Esophagus squamous epithelium (tissue), 4 donors: Measurements from ENCODE around the gene ADARB2.

Source experiments
- CTCF ChIP-seq, 6 experiments: fragments of 450-650 bp in 4 of 6; fragments of 200-600 bp in 2 of 6; sonication (generic) in 2 of 6; IDR thresholded peaks; one replicate each; pipeline ENCODE4 v1.5.1; 2016 to 2019; ENCODE audit warnings: antibody characterized with exemption in 6 of 6, mild to moderate bottlenecking in 4 of 6, moderate library complexity in 4 of 6
- POLR2A ChIP-seq, 4 donors: fragments of 450-650 bp; IDR thresholded peaks; one replicate each; pipeline ENCODE4 v1.6.1; 2017; ENCODE audit warnings: antibody characterized with exemption in 4 of 4, mild to moderate bottlenecking in 4 of 4, moderate library complexity in 3 of 4

GRCh38 chr10:1375346-1376170 is 361.8 kb downstream of the ADARB2 start:
- TF ChIP-seq CTCF (IDR thresholded peaks at IDR 0.05) (no peak), POLR2A (IDR thresholded peaks at IDR 0.05) (no peak)
